Esophagus muscularis mucosa (tissue), 4 donors: Measurements from ENCODE around the gene KCNJ5.

Source experiments
- CTCF ChIP-seq, 3 experiments: fragments of 200-600 bp in 2 of 3; fragments of 450-650 bp in 1 of 3; sonication (generic) in 2 of 3; IDR thresholded peaks; one replicate each; pipeline ENCODE4 v1.5.1; 2017 to 2019; ENCODE audit warnings: antibody characterized with exemption in 3 of 3, mild to moderate bottlenecking in 2 of 3, moderate library complexity in 1 of 3
- EP300 ChIP-seq: sonication (generic); formaldehyde crosslinking; IDR thresholded peaks from one replicate; pipeline ENCODE4 v1.6.1; 2017; ENCODE audit warnings: antibody characterized with exemption
- POLR2A ChIP-seq: fragments of 450-650 bp; IDR thresholded peaks from one replicate; pipeline ENCODE4 v1.6.1; 2017; ENCODE audit warnings: antibody characterized with exemption, moderate library complexity, mild to moderate bottlenecking, low read depth
- POLR2AphosphoS5 ChIP-seq, 2 donors: sonication (generic); formaldehyde crosslinking; IDR thresholded peaks; one replicate each; pipeline ENCODE4 v1.6.1; 2017; ENCODE audit warnings: antibody characterized with exemption in 2 of 2

GRCh38 chr11:128919216-128919615 is 28.1 kb downstream of the KCNJ5 start:
- TF ChIP-seq POLR2A = no peak
- no peak for TF ChIP-seq CTCF (IDR thresholded peaks at IDR 0.05)
- no peak for TF ChIP-seq EP300
- TF ChIP-seq POLR2AphosphoS5 (IDR thresholded peaks at IDR 0.05) = no peak
